Measurements from ENCODE around the gene RNF208. TPM values are rescaled to one million over a fixed set of nuclear protein-coding genes. Genes with fewer than 3 reads are reported as not detected.

RNF208 gene
- total and polyA plus RNA-seq, 8 donors: 4.0 to 7.8 (median 5.9) TPM

GRCh38 chr9:137186385-137186784 is 35.7 kb downstream of the RNF208 start:
- no peak overlapping the region for H3K27ac ChIP-seq
- H3K9me3 ChIP-seq: no peaks in the 10 kb centered on the region
- peaks cover 0 to 68% of the 10 kb centered on the region in 2 donors for H3K36me3 ChIP-seq
- H3K4me1 ChIP-seq: peaks cover 26 to 43% of the 10 kb centered on the region in 2 donors
- DNase-seq (no peak), ATAC-seq (no peak)
- intact Hi-C loops (cut with DNase I): no loop called here
- TF ChIP-seq CTCF (IDR thresholded peaks at IDR 0.05): no peak
- H3K27me3 ChIP-seq: no peaks in the 10 kb centered on the region
- H3K4me3 ChIP-seq: no peak overlapping the region

DNA sequence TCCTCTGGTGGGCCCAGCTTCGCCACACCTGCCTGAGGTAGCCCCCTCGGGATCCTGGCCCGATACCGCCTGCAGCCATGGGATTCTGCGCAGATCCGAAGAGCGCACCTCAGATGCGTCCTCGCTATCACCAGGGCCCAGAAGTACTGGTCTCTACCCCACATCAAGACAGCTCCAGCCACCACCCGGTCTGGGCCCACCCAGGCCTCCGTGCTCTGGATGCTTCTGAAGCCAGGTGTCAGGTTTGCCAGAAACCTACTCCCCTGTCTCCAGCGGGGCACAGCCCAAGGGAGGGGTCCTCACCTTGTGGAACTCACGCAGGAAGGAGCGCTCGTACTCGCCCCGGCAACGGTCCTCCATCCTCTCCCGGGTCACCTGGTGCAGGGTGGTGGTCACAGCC is 36.1 kb downstream of the RNF208 start:
- no peak for ATAC-seq
- no peak overlapping the region for H3K27ac ChIP-seq
- DNase-seq: no peak
- peaks cover 0 to 68% of the 10 kb centered on the region in 2 donors for H3K36me3 ChIP-seq
- H3K4me3 ChIP-seq: no peak overlapping the region
- H3K27me3 ChIP-seq: no peaks in the 10 kb centered on the region
- no peaks in the 10 kb centered on the region for H3K9me3 ChIP-seq
- intact Hi-C loops (cut with DNase I): no loop called here
- no peak for TF ChIP-seq CTCF (IDR thresholded peaks at IDR 0.05)
- H3K4me1 ChIP-seq: peaks cover 26 to 43% of the 10 kb centered on the region in 2 donors

- no peak overlapping the region for H3K4me3 ChIP-seq
- intact Hi-C loops (cut with DNase I): no loop called here
- no peaks in the 10 kb centered on the region for H3K9me3 ChIP-seq
- no peak for TF ChIP-seq CTCF (IDR thresholded peaks at IDR 0.05)
- DNase-seq: no peak
- H3K4me1 ChIP-seq: peaks cover 22 to 35% of the 10 kb centered on the region in 2 donors
- no peaks in the 10 kb centered on the region for H3K27me3 ChIP-seq
- H3K36me3 ChIP-seq: peaks cover 0 to 68% of the 10 kb centered on the region in 2 donors
- ATAC-seq: no peak
- H3K27ac ChIP-seq: no peak overlapping the region
Observed at GRCh38 chr9:137184881-137185660, 37.0 kb downstream of the RNF208 start.

GRCh38 chr9:137183980-137184595 is 38.0 kb downstream of the RNF208 start:
- DNase-seq (no peak), ATAC-seq (no peak)
- TF ChIP-seq CTCF (IDR thresholded peaks at IDR 0.05): no peak
- peaks cover 13 to 25% of the 10 kb centered on the region in 2 donors for H3K4me1 ChIP-seq
- H3K27me3 ChIP-seq: no peaks in the 10 kb centered on the region
- H3K36me3 ChIP-seq: peaks cover 0 to 74% of the 10 kb centered on the region in 2 donors
- H3K9me3 ChIP-seq: no peaks in the 10 kb centered on the region
- H3K4me3 ChIP-seq: no peak overlapping the region
- intact Hi-C loops (cut with DNase I): no loop called here
- no peak overlapping the region for H3K27ac ChIP-seq

DNA sequence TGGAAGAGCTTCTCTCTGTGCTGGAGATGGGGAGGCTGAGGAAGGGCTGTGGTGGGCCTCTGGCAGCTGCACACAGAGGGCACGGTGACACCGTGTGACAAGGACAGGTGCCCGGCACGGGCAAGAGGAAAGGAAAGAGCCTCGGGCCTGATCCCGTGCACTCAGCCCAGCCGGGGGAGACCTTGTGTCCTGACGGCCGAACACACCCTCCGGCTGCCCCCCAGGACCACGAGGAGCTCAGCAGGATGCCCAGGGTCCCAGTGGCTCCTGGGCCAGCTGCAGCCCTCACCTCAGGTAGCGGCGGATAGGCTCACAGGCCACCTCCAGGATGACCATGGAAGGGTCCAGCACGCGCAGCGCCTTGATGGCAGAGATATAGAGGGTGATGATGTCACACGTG is 39.2 kb downstream of the RNF208 start:
- no peaks in the 10 kb centered on the region for H3K27me3 ChIP-seq
- no peak overlapping the region for H3K4me3 ChIP-seq
- DNase-seq (no peak), ATAC-seq (no peak)
- peaks cover 12 to 27% of the 10 kb centered on the region in 2 donors for H3K4me1 ChIP-seq
- TF ChIP-seq CTCF (IDR thresholded peaks at IDR 0.05): no peak
- H3K36me3 ChIP-seq: peaks cover 0 to 87% of the 10 kb centered on the region in 2 donors
- H3K27ac ChIP-seq: no peak overlapping the region
- no peaks in the 10 kb centered on the region for H3K9me3 ChIP-seq
- intact Hi-C loops (cut with DNase I): no loop called here
